ENCODE data around the gene GLIPR1. TPM values are rescaled to one million over a fixed set of nuclear protein-coding genes. Genes with fewer than 3 reads are reported as not detected.

Gene GLIPR1
- total and polyA plus RNA-seq, 2 donors from 2014 or later, result 2.3 to 20.6 TPM

- FAIRE-seq (no peak), DNase-seq (no peak)
- no peak overlapping the region for H3K9ac ChIP-seq (ENCODE audit: low read length in 3 of 3)
- TF ChIP-seq CTCF (IDR thresholded peaks at IDR 0.05; ENCODE audit: borderline replicate concordance, extremely low read depth, insufficient read depth), result no peak
- peaks cover 0 to 4% (median 0%) of the 10 kb centered on the region in 3 donors for H3K4me1 ChIP-seq (ENCODE audit: control insufficient read depth in 2 of 3, insufficient read depth in 2 of 3, low read depth in 1 of 3, low read length in 3 of 3)
- no peaks in the 10 kb centered on the region for H3K36me3 ChIP-seq (ENCODE audit: control insufficient read depth in 2 of 3, insufficient read depth in 3 of 3, low read length in 3 of 3)
- H3K9me3 ChIP-seq (ENCODE audit: control insufficient read depth in 2 of 3, insufficient read depth in 1 of 3, low read length in 3 of 3), result no peaks in the 10 kb centered on the region
- H3K27ac ChIP-seq (ENCODE audit: low read depth in 2 of 2, low read length in 2 of 2), result no peak overlapping the region
- intact Hi-C loops (cut with DNase I), result no loop called here
- no peaks in the 10 kb centered on the region for H3K27me3 ChIP-seq (ENCODE audit: control insufficient read depth, insufficient read depth, low read length)
- no peak overlapping the region for H3K4me3 ChIP-seq (ENCODE audit: low read length in 3 of 3)
These were observed 32.7 kb upstream of the GLIPR1 start for GRCh38 chr12:75447691-75448393.

GRCh38 chr12:75452675-75453330 lies 27.8 kb upstream of the GLIPR1 start:
- DNase-seq, result no peak
- FAIRE-seq, result no peak
- no peaks in the 10 kb centered on the region for H3K36me3 ChIP-seq (ENCODE audit: control insufficient read depth in 2 of 3, insufficient read depth in 3 of 3, low read length in 3 of 3)

GRCh38 chr12:75455839-75456238 lies 24.7 kb upstream of the GLIPR1 start:
- no peaks in the 10 kb centered on the region for H3K4me1 ChIP-seq (ENCODE audit: control insufficient read depth in 2 of 3, insufficient read depth in 2 of 3, low read depth in 1 of 3, low read length in 3 of 3)
- no peak overlapping the region for H3K4me3 ChIP-seq (ENCODE audit: low read length in 3 of 3)
- no peaks in the 10 kb centered on the region for H3K36me3 ChIP-seq (ENCODE audit: control insufficient read depth in 2 of 3, insufficient read depth in 3 of 3, low read length in 3 of 3)
- DNase-seq, result no peak
- H3K27ac ChIP-seq (ENCODE audit: low read depth in 2 of 2, low read length in 2 of 2), result no peak overlapping the region
- intact Hi-C loops (cut with DNase I), result no loop called here
- H3K27me3 ChIP-seq (ENCODE audit: control insufficient read depth, insufficient read depth, low read length), result no peaks in the 10 kb centered on the region
- no peak overlapping the region for H3K9ac ChIP-seq (ENCODE audit: low read length in 3 of 3)
- no peak for TF ChIP-seq CTCF (IDR thresholded peaks at IDR 0.05; ENCODE audit: borderline replicate concordance, extremely low read depth, insufficient read depth)
- no peak for FAIRE-seq
- H3K9me3 ChIP-seq (ENCODE audit: control insufficient read depth in 2 of 3, insufficient read depth in 1 of 3, low read length in 3 of 3), result no peaks in the 10 kb centered on the region

More at GRCh38 chr12:75452675-75453330, 27.8 kb upstream of the GLIPR1 start:
- Histone ChIP-seq H3K4me1 (ENCODE audit: control insufficient read depth in 2 of 3, insufficient read depth in 2 of 3, low read depth in 1 of 3, low read length in 3 of 3) (no peaks in the 10 kb centered on the region), H3K4me3 (ENCODE audit: low read length in 3 of 3) (no peak overlapping the region), H3K9me3 (ENCODE audit: control insufficient read depth in 2 of 3, insufficient read depth in 1 of 3, low read length in 3 of 3) (no peaks in the 10 kb centered on the region), H3K27me3 (ENCODE audit: control insufficient read depth, insufficient read depth, low read length) (no peaks in the 10 kb centered on the region), H3K9ac (ENCODE audit: low read length in 3 of 3) (no peak overlapping the region), H3K27ac (ENCODE audit: low read depth in 2 of 2, low read length in 2 of 2) (no peak overlapping the region)
- intact Hi-C loops (cut with DNase I), result no loop called here
- TF ChIP-seq CTCF (IDR thresholded peaks at IDR 0.05; ENCODE audit: borderline replicate concordance, extremely low read depth, insufficient read depth), result no peak
